Measurements from ENCODE around the gene FAM110C. TPM values are rescaled to one million over a fixed set of nuclear protein-coding genes. Genes with fewer than 3 reads are reported as not detected.
"Not testable (repeated sequence)": the region's sequence is repeated elsewhere in the genome, so short reads cannot be mapped to it uniquely, and the experiment has no call there.

The FAM110C gene
- total RNA-seq, 1 experiment from 2014 or later, result not detected

DNA sequence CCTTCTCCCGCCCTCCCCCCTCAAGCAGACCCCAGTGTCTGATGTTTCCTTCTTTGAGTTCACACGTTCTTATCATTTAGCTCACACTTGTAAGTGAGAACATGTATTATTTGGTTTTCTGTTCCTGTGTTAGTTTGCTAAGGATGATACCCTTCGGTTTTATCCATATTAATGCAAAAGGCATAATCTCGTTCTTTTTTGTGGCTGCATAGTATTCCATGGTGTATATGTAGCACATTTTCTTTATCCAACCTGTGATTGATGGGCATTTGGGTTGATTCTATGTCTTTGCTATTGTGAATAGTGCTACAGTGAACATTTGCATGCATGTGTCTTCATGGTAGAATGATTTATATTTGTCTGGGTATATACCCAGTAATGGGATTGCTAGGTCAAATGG, 24.1 kb downstream of the FAM110C start:
- not testable (repeated sequence) for H3K9me3 ChIP-seq, H3K27me3 ChIP-seq, H3K36me3 ChIP-seq, DNase-seq, H3K4me3 ChIP-seq

DNA sequence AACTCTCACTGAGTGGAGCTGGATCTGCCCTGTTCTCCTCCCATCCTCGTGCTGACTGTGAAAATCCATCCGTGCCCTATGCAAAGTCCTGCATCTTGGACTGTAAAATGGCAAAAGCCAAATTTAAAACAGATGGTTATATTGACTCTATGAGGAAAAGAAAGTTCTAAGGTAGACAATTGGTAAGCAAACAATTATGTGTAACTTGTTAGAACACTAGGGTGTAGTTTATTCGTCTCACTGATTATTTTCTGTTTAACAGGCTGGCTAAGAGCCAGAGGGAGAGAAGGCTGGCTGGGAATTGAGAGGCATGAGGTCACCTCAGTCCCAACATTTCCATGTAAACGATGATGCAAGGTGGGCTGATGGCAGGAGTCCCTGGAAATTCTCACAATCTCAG, 26.0 kb downstream of the FAM110C start:
- not testable (repeated sequence) for H3K4me3 ChIP-seq, H3K9me3 ChIP-seq, H3K27me3 ChIP-seq, DNase-seq, H3K36me3 ChIP-seq

DNA sequence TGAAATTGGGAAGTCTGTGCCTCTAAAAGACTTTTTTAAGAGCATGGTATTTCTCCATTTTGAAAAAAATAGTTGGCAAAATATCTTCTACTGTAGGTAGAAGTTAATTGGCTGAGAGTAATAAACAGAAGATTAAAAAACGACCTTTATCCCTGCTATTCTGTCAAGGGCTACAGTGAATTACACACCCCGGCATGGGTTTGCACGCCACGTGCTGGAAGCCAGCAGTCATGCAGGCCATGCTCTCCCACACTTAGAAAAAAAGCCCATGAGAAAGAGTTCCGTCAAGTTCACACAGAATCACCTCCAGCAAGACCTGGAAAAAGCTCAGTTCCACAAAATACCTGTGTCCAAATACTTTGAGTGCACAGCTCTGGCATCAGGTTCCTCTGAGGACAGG, 26.8 kb downstream of the FAM110C start:
- DNase-seq, result no peak
- Histone ChIP-seq H3K27me3 (no peaks in the 10 kb centered on the region), H3K36me3 (no peaks in the 10 kb centered on the region), H3K9me3 (no peaks in the 10 kb centered on the region), H3K4me3 (no peak overlapping the region)

DNA sequence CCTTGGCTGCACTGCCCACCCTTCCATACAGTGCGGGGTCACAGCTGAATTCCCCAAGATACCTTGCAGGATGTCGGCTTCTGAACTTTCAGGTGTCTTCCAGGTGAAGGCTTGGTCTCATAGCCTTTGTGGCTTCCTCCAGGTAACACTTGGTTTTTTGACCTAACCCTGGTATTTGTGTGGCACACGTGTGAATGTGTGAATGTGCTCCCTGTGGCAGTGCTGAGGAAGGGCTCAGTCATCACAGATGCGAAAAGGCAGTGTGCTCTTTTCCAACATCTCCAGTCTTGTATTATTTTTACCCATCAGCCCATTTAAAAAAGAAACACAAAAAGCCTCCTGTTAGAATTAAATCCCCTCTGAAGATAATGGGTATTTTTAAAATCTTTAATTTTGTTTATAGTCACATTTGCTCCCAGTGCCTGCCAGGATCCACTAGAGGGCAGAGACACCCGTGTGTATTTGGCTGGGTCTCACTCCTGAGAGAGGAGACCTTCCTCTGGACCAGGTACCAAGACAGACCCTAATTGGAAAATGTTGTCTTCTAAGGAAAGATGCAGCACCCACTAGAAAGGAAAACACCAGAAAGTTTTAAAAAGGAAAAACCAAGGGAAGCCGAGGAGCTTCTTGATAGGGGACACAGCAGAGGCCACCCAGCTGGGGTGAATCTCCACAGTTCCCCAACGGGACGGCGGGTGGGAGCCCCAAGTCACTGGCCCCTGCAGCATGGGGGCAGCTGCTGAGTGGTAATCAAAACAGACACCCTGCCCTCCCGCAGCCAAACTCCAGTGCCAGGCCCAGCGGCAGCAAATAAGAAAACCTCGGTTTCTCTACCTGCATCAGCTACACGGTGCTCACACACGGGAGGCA, 27.7 kb downstream of the FAM110C start:
- no peaks in the 10 kb centered on the region for H3K9me3 ChIP-seq
- no peaks in the 10 kb centered on the region for H3K27me3 ChIP-seq
- no peak for DNase-seq
- no peak overlapping the region for H3K4me3 ChIP-seq
- H3K36me3 ChIP-seq, result no peaks in the 10 kb centered on the region

DNA sequence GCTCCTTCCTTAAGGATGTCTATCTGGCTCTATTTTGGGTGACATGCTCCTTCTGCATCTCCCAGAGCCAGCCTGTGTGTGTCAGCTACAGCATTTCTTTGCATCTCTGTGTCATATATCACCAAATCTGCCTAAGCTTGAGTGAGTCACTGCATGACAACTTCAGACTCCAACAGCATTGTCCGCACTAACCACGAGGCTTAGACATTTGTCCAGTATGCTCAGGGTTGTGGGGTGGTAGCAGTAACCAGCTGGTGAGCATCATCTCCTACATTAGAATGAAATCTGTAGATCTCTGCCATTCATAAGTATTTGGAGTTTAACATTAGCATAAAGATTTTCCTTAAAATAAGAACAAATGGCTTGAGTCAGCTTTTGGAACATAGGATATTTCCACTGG, 30.4 kb downstream of the FAM110C start:
- not testable (repeated sequence) for H3K27me3 ChIP-seq, H3K9me3 ChIP-seq, H3K36me3 ChIP-seq, DNase-seq, H3K4me3 ChIP-seq

DNA sequence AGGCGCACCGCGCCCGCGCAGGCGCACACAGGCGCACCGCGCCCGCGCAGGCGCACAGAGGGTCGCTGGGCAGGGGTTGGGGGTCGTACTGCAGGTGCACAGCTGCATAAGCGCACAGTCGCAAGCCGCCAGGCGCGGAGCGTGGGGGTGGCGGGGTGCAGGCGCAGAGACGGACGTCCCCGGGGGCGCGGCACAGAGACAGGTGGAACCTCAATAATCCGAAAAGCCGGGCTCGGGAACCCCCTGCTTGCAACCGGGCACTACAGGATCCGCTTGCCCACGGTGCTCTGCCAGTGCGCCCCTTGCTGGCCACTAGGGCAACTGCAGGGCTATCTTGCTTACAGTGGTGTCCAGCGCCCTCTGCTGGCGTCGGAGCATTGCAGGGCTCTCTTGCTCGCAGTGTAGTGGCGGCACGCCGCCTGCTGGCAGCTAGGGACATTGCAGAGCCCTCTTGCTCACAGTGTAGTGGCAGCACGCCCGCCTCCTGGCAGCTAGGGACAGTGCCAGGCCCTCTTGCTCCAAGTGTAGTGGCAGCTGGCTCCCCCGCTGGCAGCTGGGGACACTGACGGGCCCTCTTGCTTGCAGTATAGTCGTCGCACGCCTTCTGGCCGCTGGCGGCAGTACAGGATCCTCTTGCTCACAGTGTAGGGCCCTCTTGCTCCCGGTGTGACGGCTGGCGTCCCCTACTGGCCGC, 34.9 kb downstream of the FAM110C start:
- Histone ChIP-seq H3K36me3 (no peaks in the 10 kb centered on the region), H3K9me3 (no peaks in the 10 kb centered on the region; the same call in 1 of the 2 replicates), H3K27me3 (no peaks in the 10 kb centered on the region), H3K4me3 (no peak overlapping the region)
- peak; percentile 56 for DNase-seq

DNA sequence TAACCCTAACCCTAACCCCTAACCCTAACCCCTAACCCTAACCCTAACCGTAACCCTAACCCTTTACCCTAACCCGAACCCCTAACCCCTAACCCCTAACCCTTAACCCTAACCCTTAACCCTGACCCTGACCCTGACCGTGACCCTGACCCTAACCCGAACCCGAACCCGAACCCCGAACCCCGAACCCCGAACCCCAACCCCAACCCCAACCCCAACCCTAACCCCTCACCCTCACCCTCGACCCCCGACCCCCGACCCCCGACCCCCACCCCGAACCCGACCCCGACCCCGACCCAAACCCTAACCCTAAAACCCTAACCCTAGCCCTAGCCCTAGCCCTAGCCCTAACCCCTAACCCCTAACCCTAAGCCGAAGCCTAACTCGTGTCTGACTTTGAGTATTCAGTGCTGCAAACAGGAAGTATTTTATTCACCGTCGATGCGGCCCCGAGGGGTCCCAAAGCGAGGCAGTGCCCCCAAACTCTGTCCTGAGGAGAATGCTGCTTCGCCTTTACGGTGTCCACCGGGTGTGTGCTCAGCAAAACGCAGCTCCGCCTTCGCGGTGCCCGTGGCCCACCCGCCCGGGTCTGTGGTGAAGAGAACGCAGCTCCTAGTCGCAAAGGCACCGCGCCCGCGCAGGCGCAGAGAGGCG, 36.0 kb downstream of the FAM110C start:
- Histone ChIP-seq H3K27me3 (no peaks in the 10 kb centered on the region), H3K9me3 (no peaks in the 10 kb centered on the region; the same call in 1 of the 2 replicates), H3K36me3 (no peaks in the 10 kb centered on the region), H3K4me3 (no peak overlapping the region)
- no peak for DNase-seq

Other genes starting within 250 kb of the FAM110C start
- gene SH3YL1, start 217.5 kb upstream of the FAM110C start, total RNA-seq (2014; rRNA removed; shearing (Covaris generic); ENCODE audit: low replicate concordance), result 19.4 and 26.6 TPM in 2 replicates
- gene ACP1, start 218.4 kb upstream of the FAM110C start, total RNA-seq (2014; rRNA removed; shearing (Covaris generic); ENCODE audit: low replicate concordance), result 130 and 152 TPM in 2 replicates
- not detected in 2 replicates for gene ALKAL2, start 241.6 kb upstream of the FAM110C start, total RNA-seq (2014; rRNA removed; shearing (Covaris generic); ENCODE audit: low replicate concordance)

Measured in MG63 (cell line).